Endothelial cell (in vitro differentiated cells): ENCODE measurements around the gene SART3. TPM values are rescaled to one million over a fixed set of nuclear protein-coding genes. Genes with fewer than 3 reads are reported as not detected.

ENCODE experiments used
- DNase-seq: peaks from one replicate; pipeline ENCODE4 v3.0.0; 2021; ENCODE audit warnings: low spot score
- H3K27ac Mint-ChIP-seq: one replicate; pipeline ENCODE4 v1.8.0; 2021; ENCODE audit warnings: mixed read lengths, inconsistent platforms; ENCODE audit not compliant: unreplicated experiment
- H3K27me3 Mint-ChIP-seq: one replicate; pipeline ENCODE4 v1.8.0; 2021; ENCODE audit warnings: mild to moderate bottlenecking, moderate library complexity, mixed read lengths, inconsistent platforms; ENCODE audit not compliant: unreplicated experiment
- H3K36me3 Mint-ChIP-seq: one replicate; pipeline ENCODE4 v1.8.0; 2021; ENCODE audit warnings: mild to moderate bottlenecking, low read depth, mixed read lengths, inconsistent platforms; ENCODE audit not compliant: unreplicated experiment
- H3K4me1 Mint-ChIP-seq: one replicate; pipeline ENCODE4 v1.8.0; 2021; ENCODE audit warnings: mild to moderate bottlenecking, mixed read lengths, inconsistent platforms; ENCODE audit not compliant: unreplicated experiment
- H3K4me3 Mint-ChIP-seq: one replicate; pipeline ENCODE4 v1.8.0; 2021; ENCODE audit warnings: mild to moderate bottlenecking, mixed read lengths, inconsistent platforms; ENCODE audit not compliant: unreplicated experiment
- H3K9me3 Mint-ChIP-seq: one replicate; pipeline ENCODE4 v1.8.0; 2021; ENCODE audit warnings: mixed read lengths, inconsistent platforms; ENCODE audit not compliant: unreplicated experiment
- total RNA-seq: library from RNA; stranded (reverse); fragmentation: NEBNext Ultra II Directional; extraction: Animal tissue kit (Norgen Biotek cat#: 25700); gene quantifications from one replicate; pipeline ENCODE4 v1.2.1, GENCODE V29; 2021; ENCODE audit not compliant: unreplicated experiment
- TF ChIP-seq, protein P1 (sequence below): fragments of 200-600 bp; sonication (generic); IDR thresholded peaks from one replicate; pipeline ENCODE4 v1.5.0; 2021; ENCODE audit warnings: antibody characterized with exemption; ENCODE audit not compliant: unreplicated experiment

SART3 gene
- total RNA-seq, 1 donor from 2014 or later = 67.8 TPM

DNA sequence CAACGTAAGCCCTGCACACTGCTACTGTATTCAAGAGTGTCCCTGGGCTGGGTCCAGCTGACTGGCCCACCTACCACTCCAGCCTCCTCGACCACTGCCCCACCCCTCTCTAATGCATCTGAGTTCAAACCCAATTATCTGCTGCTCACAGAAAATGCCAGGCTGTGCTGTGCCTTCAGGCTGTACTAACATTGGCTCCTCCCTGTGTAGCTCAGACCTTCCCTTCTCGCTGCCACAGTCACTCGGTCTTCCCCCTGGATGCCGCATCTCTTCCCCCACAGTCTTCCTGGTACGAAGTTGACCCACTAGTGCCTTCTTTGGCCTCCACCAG is 33.8 kb downstream of the SART3 start:
- peaks cover 54% of the 10 kb centered on the region for H3K36me3 Mint-ChIP-seq
- no peak for DNase-seq
- H3K4me3 Mint-ChIP-seq = no peak overlapping the region
- H3K27ac Mint-ChIP-seq = no peak overlapping the region
- peaks cover 2% of the 10 kb centered on the region for H3K27me3 Mint-ChIP-seq
- TF ChIP-seq, protein P1, sequence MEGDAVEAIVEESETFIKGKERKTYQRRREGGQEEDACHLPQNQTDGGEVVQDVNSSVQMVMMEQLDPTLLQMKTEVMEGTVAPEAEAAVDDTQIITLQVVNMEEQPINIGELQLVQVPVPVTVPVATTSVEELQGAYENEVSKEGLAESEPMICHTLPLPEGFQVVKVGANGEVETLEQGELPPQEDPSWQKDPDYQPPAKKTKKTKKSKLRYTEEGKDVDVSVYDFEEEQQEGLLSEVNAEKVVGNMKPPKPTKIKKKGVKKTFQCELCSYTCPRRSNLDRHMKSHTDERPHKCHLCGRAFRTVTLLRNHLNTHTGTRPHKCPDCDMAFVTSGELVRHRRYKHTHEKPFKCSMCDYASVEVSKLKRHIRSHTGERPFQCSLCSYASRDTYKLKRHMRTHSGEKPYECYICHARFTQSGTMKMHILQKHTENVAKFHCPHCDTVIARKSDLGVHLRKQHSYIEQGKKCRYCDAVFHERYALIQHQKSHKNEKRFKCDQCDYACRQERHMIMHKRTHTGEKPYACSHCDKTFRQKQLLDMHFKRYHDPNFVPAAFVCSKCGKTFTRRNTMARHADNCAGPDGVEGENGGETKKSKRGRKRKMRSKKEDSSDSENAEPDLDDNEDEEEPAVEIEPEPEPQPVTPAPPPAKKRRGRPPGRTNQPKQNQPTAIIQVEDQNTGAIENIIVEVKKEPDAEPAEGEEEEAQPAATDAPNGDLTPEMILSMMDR = no peak
- H3K4me1 Mint-ChIP-seq = no peaks in the 10 kb centered on the region
- H3K9me3 Mint-ChIP-seq = no peaks in the 10 kb centered on the region

GRCh38 chr12:108526482-108527165 is 34.3 kb downstream of the SART3 start:
- H3K27me3 Mint-ChIP-seq = peaks cover 2% of the 10 kb centered on the region
- H3K27ac Mint-ChIP-seq = no peak overlapping the region
- DNase-seq = no peak
- TF ChIP-seq, protein P1 = no peak
- H3K9me3 Mint-ChIP-seq = no peaks in the 10 kb centered on the region
- no peaks in the 10 kb centered on the region for H3K4me1 Mint-ChIP-seq
- H3K4me3 Mint-ChIP-seq = no peak overlapping the region
- H3K36me3 Mint-ChIP-seq = peaks cover 58% of the 10 kb centered on the region

DNA sequence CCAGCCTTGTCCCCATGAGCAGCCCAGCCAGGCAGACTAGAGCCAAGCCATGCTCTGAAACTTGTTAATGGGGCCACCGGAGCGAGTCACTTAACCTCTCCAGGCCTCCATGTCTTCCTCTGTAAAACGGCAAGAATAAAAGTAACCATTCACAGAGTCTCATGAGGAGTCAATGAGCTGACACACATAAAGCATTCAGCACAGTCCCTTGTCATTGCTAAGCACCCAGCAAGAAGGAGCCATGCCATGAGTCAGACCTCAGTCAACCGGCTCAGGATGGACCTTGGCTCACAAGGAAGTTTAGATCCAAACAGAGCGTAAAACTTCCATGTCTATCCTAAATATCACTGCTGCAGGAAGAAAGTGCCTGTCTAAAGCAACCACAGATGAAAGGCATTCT is 35.3 kb downstream of the SART3 start:
- Mint-ChIP-seq H3K4me3 (no peak overlapping the region), H3K36me3 (peaks cover 59% of the 10 kb centered on the region), H3K27ac (no peak overlapping the region), H3K4me1 (no peaks in the 10 kb centered on the region), H3K27me3 (peaks cover 2% of the 10 kb centered on the region), H3K9me3 (no peaks in the 10 kb centered on the region)
- TF ChIP-seq, protein P1 = no peak
- DNase-seq = no peak

DNA sequence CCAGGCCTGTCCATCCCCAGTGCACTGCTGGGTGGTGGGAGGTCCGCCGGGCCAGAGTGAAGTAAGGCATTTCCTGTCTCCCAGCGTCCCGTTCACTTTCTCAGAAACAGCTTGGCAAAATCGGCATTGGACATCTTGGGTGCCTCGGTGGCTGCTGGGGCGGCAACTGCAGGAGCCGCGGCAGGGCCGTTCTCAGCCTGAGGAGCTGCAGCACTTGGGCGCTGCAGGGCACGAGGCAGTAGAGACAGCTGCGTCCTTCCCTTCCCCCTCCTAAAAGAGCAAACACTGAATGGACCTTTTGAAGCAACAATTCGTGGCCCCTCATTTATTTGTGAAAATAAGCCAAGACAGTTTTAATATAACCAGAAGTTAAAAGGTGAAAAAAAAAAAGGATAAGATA is 37.6 kb downstream of the SART3 start:
- no peak overlapping the region for H3K27ac Mint-ChIP-seq
- H3K4me3 Mint-ChIP-seq = no peak overlapping the region
- peaks cover 48% of the 10 kb centered on the region for H3K36me3 Mint-ChIP-seq
- peaks cover 8% of the 10 kb centered on the region for H3K27me3 Mint-ChIP-seq
- no peaks in the 10 kb centered on the region for H3K9me3 Mint-ChIP-seq
- TF ChIP-seq, protein P1 = no peak
- H3K4me1 Mint-ChIP-seq = no peaks in the 10 kb centered on the region
- DNase-seq = no peak

DNA sequence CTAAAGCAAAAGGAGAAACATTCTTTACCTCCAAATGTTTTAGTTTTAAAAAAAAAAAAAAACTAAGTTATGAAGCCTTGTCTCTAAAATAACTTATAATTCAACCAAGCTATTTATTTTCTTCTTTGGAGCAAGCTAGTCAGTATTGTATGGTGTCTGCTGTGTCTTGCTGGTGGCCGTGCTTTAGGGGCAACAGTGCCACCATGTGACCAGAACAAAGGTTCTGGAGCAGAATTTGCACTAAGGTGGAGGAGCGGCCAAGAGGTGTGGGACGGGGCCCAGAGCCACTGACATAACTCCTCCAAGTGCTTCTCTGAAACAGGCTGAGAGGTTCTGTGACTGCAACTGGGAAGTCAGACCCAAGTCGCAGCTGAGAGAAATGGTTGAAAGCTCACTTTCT is 41.4 kb downstream of the SART3 start:
- DNase-seq = no peak
- Mint-ChIP-seq H3K9me3 (no peaks in the 10 kb centered on the region), H3K27ac (no peak overlapping the region), H3K4me3 (no peak overlapping the region), H3K4me1 (peaks cover 4% of the 10 kb centered on the region), H3K27me3 (peaks cover 19% of the 10 kb centered on the region), H3K36me3 (peaks cover 32% of the 10 kb centered on the region)
- TF ChIP-seq, protein P1 = no peak
